ENCODE measurements around the gene KIF13A.

The KIF13A gene

DNA sequence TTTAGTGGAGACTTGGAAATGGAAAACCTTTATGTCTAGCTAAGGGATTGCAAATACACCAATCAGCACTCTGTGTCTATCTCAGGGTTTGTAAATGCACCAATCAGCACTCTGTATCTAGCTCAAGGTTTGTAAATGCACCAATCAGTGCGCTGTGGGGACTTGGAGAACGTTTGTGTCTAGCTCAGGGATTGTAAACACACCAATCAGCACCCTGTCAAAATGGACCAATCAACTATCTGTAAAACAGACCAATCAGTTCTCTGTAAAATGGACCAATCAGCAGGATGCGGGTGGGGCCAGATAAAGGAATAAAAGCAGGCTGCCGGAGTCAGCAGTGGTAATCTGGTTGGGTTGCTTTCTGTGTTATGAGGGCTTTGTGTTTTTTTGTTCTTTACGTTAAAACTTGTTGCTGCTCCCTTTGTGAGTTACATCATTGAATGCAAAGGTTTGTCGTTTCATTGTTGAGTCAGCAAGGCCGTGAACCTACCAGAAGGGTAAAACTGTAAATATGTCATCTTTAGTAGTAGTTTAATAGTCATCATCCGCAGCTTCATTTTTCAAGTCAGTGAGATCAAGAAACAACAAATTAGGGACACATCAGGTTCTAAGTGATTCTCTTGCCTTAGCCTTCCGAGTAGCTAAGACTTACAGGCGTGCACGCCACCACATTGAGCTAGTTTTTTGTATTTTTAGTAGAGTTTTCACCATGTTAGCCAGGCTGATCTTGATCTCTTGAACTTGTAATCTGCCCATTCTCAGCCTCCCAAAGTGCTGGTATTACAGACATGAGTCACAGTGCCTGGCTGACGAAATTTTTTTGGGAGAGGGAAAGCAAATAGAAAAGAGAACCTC, 258.0 kb downstream of the KIF13A start:
- Histone ChIP-seq H3K27ac (replicated peaks) (no peak overlapping the region), H3K27me3 (ENCODE audit: insufficient read depth, poor library complexity, severe bottlenecking) (no peaks in the 10 kb centered on the region), H3K4me3 (replicated peaks; ENCODE audit: insufficient read depth, low read length) (no peak overlapping the region)
- DNase-seq (ENCODE audit: low read depth in 1 of 2, low spot score in 1 of 2) = no peak
- TF ChIP-seq POLR2AphosphoS5 (IDR thresholded peaks at IDR 0.05; ENCODE audit: low read depth) (no peak), GABPA (IDR thresholded peaks at IDR 0.05; ENCODE audit: low read depth) (no peak), SPI1 (IDR thresholded peaks at IDR 0.05; ENCODE audit: borderline replicate concordance, low read depth) (no peak)
- TF ChIP-seq, protein P1, sequence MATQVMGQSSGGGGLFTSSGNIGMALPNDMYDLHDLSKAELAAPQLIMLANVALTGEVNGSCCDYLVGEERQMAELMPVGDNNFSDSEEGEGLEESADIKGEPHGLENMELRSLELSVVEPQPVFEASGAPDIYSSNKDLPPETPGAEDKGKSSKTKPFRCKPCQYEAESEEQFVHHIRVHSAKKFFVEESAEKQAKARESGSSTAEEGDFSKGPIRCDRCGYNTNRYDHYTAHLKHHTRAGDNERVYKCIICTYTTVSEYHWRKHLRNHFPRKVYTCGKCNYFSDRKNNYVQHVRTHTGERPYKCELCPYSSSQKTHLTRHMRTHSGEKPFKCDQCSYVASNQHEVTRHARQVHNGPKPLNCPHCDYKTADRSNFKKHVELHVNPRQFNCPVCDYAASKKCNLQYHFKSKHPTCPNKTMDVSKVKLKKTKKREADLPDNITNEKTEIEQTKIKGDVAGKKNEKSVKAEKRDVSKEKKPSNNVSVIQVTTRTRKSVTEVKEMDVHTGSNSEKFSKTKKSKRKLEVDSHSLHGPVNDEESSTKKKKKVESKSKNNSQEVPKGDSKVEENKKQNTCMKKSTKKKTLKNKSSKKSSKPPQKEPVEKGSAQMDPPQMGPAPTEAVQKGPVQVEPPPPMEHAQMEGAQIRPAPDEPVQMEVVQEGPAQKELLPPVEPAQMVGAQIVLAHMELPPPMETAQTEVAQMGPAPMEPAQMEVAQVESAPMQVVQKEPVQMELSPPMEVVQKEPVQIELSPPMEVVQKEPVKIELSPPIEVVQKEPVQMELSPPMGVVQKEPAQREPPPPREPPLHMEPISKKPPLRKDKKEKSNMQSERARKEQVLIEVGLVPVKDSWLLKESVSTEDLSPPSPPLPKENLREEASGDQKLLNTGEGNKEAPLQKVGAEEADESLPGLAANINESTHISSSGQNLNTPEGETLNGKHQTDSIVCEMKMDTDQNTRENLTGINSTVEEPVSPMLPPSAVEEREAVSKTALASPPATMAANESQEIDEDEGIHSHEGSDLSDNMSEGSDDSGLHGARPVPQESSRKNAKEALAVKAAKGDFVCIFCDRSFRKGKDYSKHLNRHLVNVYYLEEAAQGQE (IDR thresholded peaks at IDR 0.05; ENCODE audit: insufficient replicate concordance, low read depth) = no peak
- TF ChIP-seq, protein P2, sequence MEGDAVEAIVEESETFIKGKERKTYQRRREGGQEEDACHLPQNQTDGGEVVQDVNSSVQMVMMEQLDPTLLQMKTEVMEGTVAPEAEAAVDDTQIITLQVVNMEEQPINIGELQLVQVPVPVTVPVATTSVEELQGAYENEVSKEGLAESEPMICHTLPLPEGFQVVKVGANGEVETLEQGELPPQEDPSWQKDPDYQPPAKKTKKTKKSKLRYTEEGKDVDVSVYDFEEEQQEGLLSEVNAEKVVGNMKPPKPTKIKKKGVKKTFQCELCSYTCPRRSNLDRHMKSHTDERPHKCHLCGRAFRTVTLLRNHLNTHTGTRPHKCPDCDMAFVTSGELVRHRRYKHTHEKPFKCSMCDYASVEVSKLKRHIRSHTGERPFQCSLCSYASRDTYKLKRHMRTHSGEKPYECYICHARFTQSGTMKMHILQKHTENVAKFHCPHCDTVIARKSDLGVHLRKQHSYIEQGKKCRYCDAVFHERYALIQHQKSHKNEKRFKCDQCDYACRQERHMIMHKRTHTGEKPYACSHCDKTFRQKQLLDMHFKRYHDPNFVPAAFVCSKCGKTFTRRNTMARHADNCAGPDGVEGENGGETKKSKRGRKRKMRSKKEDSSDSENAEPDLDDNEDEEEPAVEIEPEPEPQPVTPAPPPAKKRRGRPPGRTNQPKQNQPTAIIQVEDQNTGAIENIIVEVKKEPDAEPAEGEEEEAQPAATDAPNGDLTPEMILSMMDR (IDR thresholded peaks at IDR 0.05; ENCODE audit: insufficient read depth, low read length) = no peak

DNA sequence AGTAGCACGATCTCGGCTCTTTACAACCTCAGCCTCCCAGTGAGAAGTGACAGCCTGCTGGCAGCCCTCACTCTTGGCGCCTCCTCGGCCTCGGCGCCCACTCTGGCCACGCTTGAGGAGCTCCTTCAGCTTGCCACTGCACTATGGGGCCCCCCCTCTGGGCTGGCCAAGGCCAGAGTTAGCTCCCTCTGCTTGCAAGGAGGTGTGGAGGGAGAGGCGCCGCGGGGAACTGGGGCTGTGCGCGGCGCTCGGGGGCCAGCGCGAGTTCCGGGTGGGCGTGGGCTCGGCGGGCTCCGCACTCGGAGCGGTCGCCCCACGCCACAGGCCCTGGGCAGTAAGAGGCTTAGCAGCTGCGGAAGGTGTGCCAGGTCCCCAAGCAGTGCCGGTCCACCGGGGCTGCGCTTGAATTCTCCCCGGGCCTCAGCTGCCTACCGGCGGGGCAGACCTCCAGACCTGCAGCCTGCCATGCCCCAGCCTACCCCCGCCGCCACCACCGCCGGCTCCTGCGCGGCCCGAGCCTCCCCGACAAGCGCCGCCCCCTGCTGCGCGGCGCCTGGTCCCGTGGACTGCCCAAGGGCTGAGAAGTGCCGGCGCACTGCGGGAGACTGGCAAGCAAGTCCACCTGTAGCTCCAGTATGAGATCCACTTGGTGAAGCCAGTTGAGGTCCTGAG, 258.7 kb downstream of the KIF13A start:
- no peak for TF ChIP-seq POLR2AphosphoS5 (IDR thresholded peaks at IDR 0.05; ENCODE audit: low read depth)
- no peak for TF ChIP-seq SPI1 (IDR thresholded peaks at IDR 0.05; ENCODE audit: borderline replicate concordance, low read depth)
- no peak for TF ChIP-seq GABPA (IDR thresholded peaks at IDR 0.05; ENCODE audit: low read depth)
- TF ChIP-seq, protein P1 (IDR thresholded peaks at IDR 0.05; ENCODE audit: insufficient replicate concordance, low read depth) = no peak
- TF ChIP-seq, protein P2 (IDR thresholded peaks at IDR 0.05; ENCODE audit: insufficient read depth, low read length) = no peak
- H3K4me3 ChIP-seq (replicated peaks; ENCODE audit: insufficient read depth, low read length) = no peak overlapping the region
- no peak for DNase-seq (ENCODE audit: low read depth in 1 of 2, low spot score in 1 of 2)
- no peak overlapping the region for H3K27ac ChIP-seq (replicated peaks)
- no peaks in the 10 kb centered on the region for H3K27me3 ChIP-seq (ENCODE audit: insufficient read depth, poor library complexity, severe bottlenecking)

DNA sequence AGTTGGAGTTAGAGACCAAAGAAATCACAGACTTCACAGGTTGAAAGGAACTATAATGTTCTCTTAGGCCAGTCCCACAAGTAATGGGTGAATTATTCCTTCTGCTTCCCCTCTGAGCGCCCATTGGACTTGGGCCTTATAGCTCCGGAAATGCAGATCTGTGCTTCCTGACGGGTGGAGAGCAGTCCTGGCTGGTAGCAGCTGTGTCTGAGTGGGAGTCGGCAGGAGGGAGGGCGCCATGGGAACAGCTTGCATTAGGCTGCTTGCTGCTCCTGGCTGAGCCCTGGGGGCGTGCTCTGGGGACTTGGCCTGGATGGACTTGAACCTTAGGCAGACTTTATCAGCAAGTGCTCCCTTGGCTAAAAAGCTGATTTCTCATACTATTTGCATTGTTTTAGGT, 262.4 kb downstream of the KIF13A start:
- Histone ChIP-seq H3K4me3 (replicated peaks; ENCODE audit: insufficient read depth, low read length) (no peak overlapping the region), H3K27ac (replicated peaks) (no peak overlapping the region), H3K27me3 (ENCODE audit: insufficient read depth, poor library complexity, severe bottlenecking) (no peaks in the 10 kb centered on the region)
- TF ChIP-seq POLR2AphosphoS5 (IDR thresholded peaks at IDR 0.05; ENCODE audit: low read depth) (no peak), GABPA (IDR thresholded peaks at IDR 0.05; ENCODE audit: low read depth) (no peak), SPI1 (IDR thresholded peaks at IDR 0.05; ENCODE audit: borderline replicate concordance, low read depth) (no peak)
- TF ChIP-seq, protein P1 (IDR thresholded peaks at IDR 0.05; ENCODE audit: insufficient replicate concordance, low read depth) = no peak
- TF ChIP-seq, protein P2 (IDR thresholded peaks at IDR 0.05; ENCODE audit: insufficient read depth, low read length) = no peak
- no peak for DNase-seq (ENCODE audit: low read depth in 1 of 2, low spot score in 1 of 2)

Data from HL-60 (cell line).